GM12878 (cell line): Measurements from ENCODE around the gene TBXAS1. TPM values are rescaled to one million over a fixed set of nuclear protein-coding genes. Genes with fewer than 3 reads are reported as not detected.

Source experiments
- ATAC-seq: fragments of 200-7000 bp; cut with Tn5 transposase; 3 replicates; pipeline ENCODE4 v1.9.1; 2020; ENCODE audit warnings: mild to moderate bottlenecking, moderate library complexity
- BruUV-seq: library from RNA; stranded (reverse); fragments of 400-500 nt; replicated peaks from 2 replicates; lab custom pipeline; 2021; lab: Mats Ljungman, UMichigan
- CTCF ChIA-PET: fragments of 300-600 bp; sonication (Branson Sonifier 250); formaldehyde crosslinking; extraction: SDS; loops from one replicate; lab custom pipeline; 2021; ENCODE audit warnings: inconsistent platforms; lab: Yijun Ruan, JAX
- POLR2A ChIA-PET: fragments of 350-600 bp; formaldehyde crosslinking; extraction: SDS; loops from one replicate; lab custom pipeline; 2021; ENCODE audit warnings: inconsistent platforms; lab: Charles Lee
- RAD21 ChIA-PET: fragments of 300-600 bp; sonication (Branson Sonifier 250); formaldehyde crosslinking; loops from one replicate; lab custom pipeline; 2023; ENCODE audit warnings: antibody characterized with exemption; ENCODE audit not compliant: unreplicated experiment; lab: Charles Lee
- SMC1A ChIA-PET: fragments of 300-600 bp; sonication (Branson Sonifier 250); formaldehyde crosslinking; loops from one replicate; lab custom pipeline; 2023; ENCODE audit not compliant: unreplicated experiment, uncharacterized antibody; lab: Charles Lee
- DNase-seq: peaks from one replicate; pipeline ENCODE4 v3.0.0-alpha.2; 2011; ENCODE audit warnings: low read depth, low spot score
- FAIRE-seq: peaks from 3 replicates; lab custom pipeline; 2011; peaks lifted over from hg19 to GRCh38; lab: Jason Lieb, UNC
- H2AFZ ChIP-seq: 2 replicates; pipeline ENCODE4 v1.6.0; 2011; ENCODE audit warnings: low read depth, low read length, control low read depth; ENCODE audit not compliant: control insufficient read depth
- H3K27ac ChIP-seq: 2 replicates; pipeline ENCODE4 v1.5.1; 2011; ENCODE audit warnings: control low read depth; ENCODE audit not compliant: control insufficient read depth, insufficient read depth
- H3K27me3 ChIP-seq, 2 experiments: replicated peaks in 1 of 2; 2 replicates each; pipeline versions ENCODE4 v1.6.0 to v1.6.1; 2011; ENCODE audit warnings: low read length in 1 of 2; ENCODE audit not compliant: control insufficient read depth in 2 of 2, insufficient read depth in 2 of 2
- H3K36me3 ChIP-seq, 2 experiments: 2 replicates each; pipeline ENCODE4 v1.5.1; 2011; ENCODE audit warnings: low read length in 1 of 2; ENCODE audit not compliant: control insufficient read depth in 2 of 2, insufficient read depth in 2 of 2
- H3K4me1 ChIP-seq: 2 replicates; pipeline ENCODE4 v1.6.1; 2011; ENCODE audit warnings: mild to moderate bottlenecking, low read length, moderate library complexity, mixed read lengths; ENCODE audit not compliant: control insufficient read depth, insufficient read depth
- H3K4me2 ChIP-seq: 2 replicates; pipeline ENCODE4 v1.6.0; 2011; ENCODE audit warnings: control low read depth; ENCODE audit not compliant: control insufficient read depth, insufficient read depth
- H3K4me3 ChIP-seq: fragments of 200-600 bp; sonication (generic); 2 replicates; pipeline ENCODE4 v1.5.1; 2016
- H3K79me2 ChIP-seq: 2 replicates; pipeline ENCODE4 v1.6.0; 2011; ENCODE audit warnings: low read length; ENCODE audit not compliant: control insufficient read depth, insufficient read depth
- H3K9ac ChIP-seq: 2 replicates; pipeline ENCODE4 v1.8.0; 2011; ENCODE audit warnings: low read length, control low read depth, mixed read lengths; ENCODE audit not compliant: control insufficient read depth, insufficient read depth
- H3K9me3 ChIP-seq: replicated peaks from 3 replicates; pipeline ENCODE4 v1.5.1; 2011; ENCODE audit warnings: mild to moderate bottlenecking, low read length; ENCODE audit not compliant: control insufficient read depth, insufficient read depth
- H4K20me1 ChIP-seq: 2 replicates; pipeline ENCODE4 v1.6.0; 2011; ENCODE audit not compliant: control insufficient read depth, insufficient read depth
- CBFB ChIP-seq: IDR thresholded peaks from 2 replicates; pipeline ENCODE4 v1.6.1; 2016; ENCODE audit warnings: antibody characterized with exemption, low read depth
- CREM ChIP-seq: IDR thresholded peaks from 2 replicates; pipeline ENCODE4 v1.6.1; 2014; ENCODE audit warnings: antibody characterized with exemption, low read depth
- NRF1 ChIP-seq: conservative IDR thresholded peaks from 2 replicates; pipeline ENCODE4 v1.6.1; 2011; ENCODE audit warnings: mild to moderate bottlenecking, low read depth, low read length, improper control_type of control experiment
- POLR2AphosphoS2 ChIP-seq: IDR thresholded peaks from 2 replicates; pipeline ENCODE4 v1.6.1; 2011; ENCODE audit warnings: low read depth, mild to moderate bottlenecking, low read length, improper control_type of control experiment, moderate library complexity
- RAD51 ChIP-seq: fragments of 450-650 bp; IDR thresholded peaks from 2 replicates; pipeline ENCODE4 v1.6.1; 2016; ENCODE audit warnings: moderate library complexity, mild to moderate bottlenecking, inconsistent platforms
- REST ChIP-seq: IDR thresholded peaks from 2 replicates; pipeline ENCODE4 v1.6.1; 2012; ENCODE audit warnings: mild to moderate bottlenecking, low read depth, low read length
- SIN3A ChIP-seq: IDR thresholded peaks from 2 replicates; pipeline ENCODE4 v1.6.1; 2012; ENCODE audit warnings: low read depth, low read length, improper control_type of control experiment
- SMC3 ChIP-seq: IDR thresholded peaks from 2 replicates; pipeline ENCODE4 v1.6.1; 2011; ENCODE audit warnings: low read length, improper control_type of control experiment, borderline replicate concordance
- SUZ12 ChIP-seq: fragments of 200-600 bp; sonication (generic); IDR thresholded peaks from one replicate; pipeline ENCODE4 v1.6.1; 2018; ENCODE audit warnings: antibody characterized with exemption, mild to moderate bottlenecking; ENCODE audit not compliant: unreplicated experiment
- ZBTB4 ChIP-seq: fragments of 450-650 bp; formaldehyde crosslinking; IDR thresholded peaks from 2 replicates; pipeline ENCODE4 v1.4.0; 2022; ENCODE audit warnings: mild to moderate bottlenecking, moderate library complexity
- WGBS: methylation state at CpG from one replicate; pipeline ENCODE4 v1.1.6; 2016; ENCODE audit warnings: low lambda C conversion rate; ENCODE audit not compliant: insufficient replicate concordance, insufficient coverage; ENCODE audit errors: missing lambda C conversion rate; 5-methylcytosine and 5-hydroxymethylcytosine counted together
- in situ Hi-C: fragments of 300-500 bp; cut with MboI; formaldehyde crosslinking; loops from 9 replicates; pipeline ENCODE4 v1.14.3; 2018; ENCODE audit warnings: mixed read lengths
- intact Hi-C: fragments of 100-400 bp; cut with micrococcal nuclease; formaldehyde crosslinking; loops from one replicate; pipeline ENCODE4 v1.14.2; 2022; ENCODE audit not compliant: unreplicated experiment
- polyA plus RNA-seq, 11 experiments: library from polyadenylated mRNA; depleted of rRNA in 4 of 11; unstranded in 6 of 11; stranded (reverse) in 5 of 11; fragments of >200 nt; fragmentation: Nextera tagmentation in 4 of 11; fragmentation: Illumina TruSeq in 1 of 11; extraction: Ambion mirVana in 4 of 11; extraction: Trizol in 1 of 11; gene quantifications; 1 replicate in 1 of 11; 2 replicates in 10 of 11; pipeline versions ENCODE4 v1.2.1 to v1.2.3, GENCODE V29; 2011 to 2016; ENCODE audit warnings: inconsistent platforms in 2 of 11, missing spikeins in 2 of 11, low read depth in 1 of 11
- total RNA-seq, 4 experiments: library from RNA; depleted of rRNA in 3 of 4; stranded (reverse); fragments of >200 nt in 3 of 4; fragmentation: Illumina TruSeq in 1 of 4; extraction: Trizol in 1 of 4; gene quantifications; 2 replicates each; pipeline versions ENCODE4 v1.2.1 to v1.2.3, GENCODE V29; 2013 to 2021
- TF ChIP-seq, protein P1 (sequence below): IDR thresholded peaks from 2 replicates; pipeline ENCODE4 v1.6.1; 2011; ENCODE audit warnings: low read depth, low read length, improper control_type of control experiment, borderline replicate concordance
- TF ChIP-seq, protein P2 (sequence below): fragments of 450-650 bp; IDR thresholded peaks from 2 replicates; pipeline ENCODE4 v1.6.1; 2017; ENCODE audit warnings: antibody characterized with exemption, mild to moderate bottlenecking, moderate library complexity

Gene TBXAS1
- total and polyA plus RNA-seq, 10 of the 15 experiments (the other 5 are each of a cell fraction or from before 2014, with no cell fraction given) = 1.5 to 32.7 (median 16.3) TPM

- POLR2A ChIA-PET = interaction anchor here (0.7 kb wide), 1 partner anchor 36 kb away, joined by 4 read pairs; no protein-coding TSS in a partner anchor
- H3K27me3 ChIP-seq = no peaks in the 10 kb centered on the region; a peak in 1 of 4 replicates
- TF ChIP-seq CBFB (no peak), REST (no peak), SUZ12 (no peak), ZBTB4 (no peak), SMC3 (no peak), SIN3A (no peak), CREM (no peak), RAD51 (no peak), POLR2AphosphoS2 (no peak), NRF1 (no peak)
- TF ChIP-seq, protein P1, sequence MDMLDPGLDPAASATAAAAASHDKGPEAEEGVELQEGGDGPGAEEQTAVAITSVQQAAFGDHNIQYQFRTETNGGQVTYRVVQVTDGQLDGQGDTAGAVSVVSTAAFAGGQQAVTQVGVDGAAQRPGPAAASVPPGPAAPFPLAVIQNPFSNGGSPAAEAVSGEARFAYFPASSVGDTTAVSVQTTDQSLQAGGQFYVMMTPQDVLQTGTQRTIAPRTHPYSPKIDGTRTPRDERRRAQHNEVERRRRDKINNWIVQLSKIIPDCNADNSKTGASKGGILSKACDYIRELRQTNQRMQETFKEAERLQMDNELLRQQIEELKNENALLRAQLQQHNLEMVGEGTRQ = no peak
- TF ChIP-seq, protein P2, sequence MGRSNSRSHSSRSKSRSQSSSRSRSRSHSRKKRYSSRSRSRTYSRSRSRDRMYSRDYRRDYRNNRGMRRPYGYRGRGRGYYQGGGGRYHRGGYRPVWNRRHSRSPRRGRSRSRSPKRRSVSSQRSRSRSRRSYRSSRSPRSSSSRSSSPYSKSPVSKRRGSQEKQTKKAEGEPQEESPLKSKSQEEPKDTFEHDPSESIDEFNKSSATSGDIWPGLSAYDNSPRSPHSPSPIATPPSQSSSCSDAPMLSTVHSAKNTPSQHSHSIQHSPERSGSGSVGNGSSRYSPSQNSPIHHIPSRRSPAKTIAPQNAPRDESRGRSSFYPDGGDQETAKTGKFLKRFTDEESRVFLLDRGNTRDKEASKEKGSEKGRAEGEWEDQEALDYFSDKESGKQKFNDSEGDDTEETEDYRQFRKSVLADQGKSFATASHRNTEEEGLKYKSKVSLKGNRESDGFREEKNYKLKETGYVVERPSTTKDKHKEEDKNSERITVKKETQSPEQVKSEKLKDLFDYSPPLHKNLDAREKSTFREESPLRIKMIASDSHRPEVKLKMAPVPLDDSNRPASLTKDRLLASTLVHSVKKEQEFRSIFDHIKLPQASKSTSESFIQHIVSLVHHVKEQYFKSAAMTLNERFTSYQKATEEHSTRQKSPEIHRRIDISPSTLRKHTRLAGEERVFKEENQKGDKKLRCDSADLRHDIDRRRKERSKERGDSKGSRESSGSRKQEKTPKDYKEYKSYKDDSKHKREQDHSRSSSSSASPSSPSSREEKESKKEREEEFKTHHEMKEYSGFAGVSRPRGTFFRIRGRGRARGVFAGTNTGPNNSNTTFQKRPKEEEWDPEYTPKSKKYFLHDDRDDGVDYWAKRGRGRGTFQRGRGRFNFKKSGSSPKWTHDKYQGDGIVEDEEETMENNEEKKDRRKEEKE = no peak
- TF ChIP-seq, all 136 proteins: peak for 0
These were observed 165.3 kb downstream of the TBXAS1 start for GRCh38 chr7:139994356-139994755.

More at GRCh38 chr7:139994356-139994755, 165.3 kb downstream of the TBXAS1 start:
- Histone ChIP-seq H3K27ac (no peak overlapping the region), H3K9ac (no peak overlapping the region), H3K36me3 (no peaks in the 10 kb centered on the region), H3K4me1 (no peaks in the 10 kb centered on the region), H3K4me2 (no peak overlapping the region), H2AFZ (no peak overlapping the region), H3K9me3 (no peaks in the 10 kb centered on the region), H3K4me3 (no peak overlapping the region), H4K20me1 (no peaks in the 10 kb centered on the region), H3K79me2 (no peaks in the 10 kb centered on the region)
- 86% methylated on average over 1 of the region's 1 CpG for WGBS
- FAIRE-seq (no peak), ATAC-seq (no peak), DNase-seq (no peak)
- CTCF ChIA-PET = interaction anchor here (2.7 kb wide), 1 partner anchor 349 kb away, joined by 12 read pairs; no protein-coding TSS in a partner anchor
- SMC1A ChIA-PET = interaction anchor here (0.9 to 1.6 kb wide), 3 partner anchors 346 to 350 kb away, joined by 3 to 7 read pairs (median 4); no protein-coding TSS in a partner anchor
- intact Hi-C loops (no loop called here), in situ Hi-C loops (no loop called here)
- BruUV-seq = no TSS peak
- RAD21 ChIA-PET = interaction anchor here (1.0 to 1.6 kb wide), 4 partner anchors 8 to 495 kb away, joined by 3 to 4 read pairs (median 3); no protein-coding TSS in a partner anchor
